BE2C (cell line): ENCODE data around the gene RAPGEF2.
A peak's percentile ranks its signal among the peaks of the same experiment; 100 is the strongest.

Experiments used
- DNase-seq: peaks from one replicate; pipeline ENCODE4 v3.0.0-alpha.2; 2020
- H3K27me3 ChIP-seq: fragments of 250-450 bp; sonication (Bioruptor Pico); 2 replicates; pipeline ENCODE4 v1.5.1; 2020; ENCODE audit warnings: mild to moderate bottlenecking
- H3K36me3 ChIP-seq: fragments of 250-450 bp; sonication (Bioruptor Pico); 2 replicates; pipeline ENCODE4 v1.5.1; 2020; ENCODE audit warnings: mild to moderate bottlenecking
- H3K4me1 ChIP-seq: fragments of 250-450 bp; sonication (Bioruptor Pico); 2 replicates; pipeline ENCODE4 v1.5.1; 2020
- H3K4me3 ChIP-seq: 2 replicates; pipeline ENCODE4 v1.5.1; 2011; ENCODE audit warnings: low read depth, low read length
- H3K9me3 ChIP-seq: fragments of 250-450 bp; sonication (Bioruptor Pico); 2 replicates; pipeline ENCODE4 v1.5.1; 2020
- CTCF ChIP-seq: IDR thresholded peaks from 2 replicates; pipeline ENCODE4 v1.5.1; 2012; ENCODE audit warnings: mild to moderate bottlenecking, low read depth, low read length

Gene RAPGEF2

DNA sequence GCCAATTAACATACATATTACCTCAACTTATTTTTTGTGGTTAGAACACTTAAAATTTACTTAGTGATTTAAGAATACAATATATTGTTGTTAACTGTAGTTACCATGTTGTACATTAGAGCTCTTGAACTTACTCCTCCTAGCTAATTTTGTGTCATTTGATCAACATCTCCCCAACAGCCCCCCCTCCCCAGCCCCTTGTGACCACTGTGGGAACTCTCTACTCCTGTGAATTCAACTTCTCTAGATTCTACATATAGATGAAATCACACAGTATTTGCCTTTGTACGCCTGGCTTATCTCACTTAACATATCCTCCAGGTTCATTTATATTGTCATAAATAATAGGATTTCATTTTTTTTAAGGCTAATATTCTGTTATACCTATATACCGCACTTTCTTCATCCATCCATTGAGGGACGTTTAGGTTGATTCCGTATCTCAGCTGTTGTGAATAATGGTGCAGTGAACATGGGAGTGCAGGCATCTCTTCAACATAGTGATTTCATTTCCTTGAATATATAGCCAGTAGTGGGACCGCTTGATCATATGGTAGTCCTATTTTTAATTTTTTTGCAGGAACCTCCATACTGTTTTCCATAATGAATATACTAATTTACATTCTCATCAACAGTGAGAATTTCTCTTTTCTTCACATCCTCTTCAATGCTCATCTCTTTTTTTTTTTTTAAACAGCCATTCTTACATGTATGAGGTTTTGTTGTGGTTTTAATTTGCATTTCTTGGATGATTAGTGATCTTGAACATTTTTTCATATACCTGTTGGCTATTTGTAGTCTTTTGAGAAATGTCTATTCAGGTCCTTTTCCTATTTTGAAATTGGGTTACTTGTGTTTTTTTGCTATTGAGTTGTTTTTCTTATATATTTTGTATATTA lies 66.8 kb downstream of the RAPGEF2 start:
- H3K27me3 ChIP-seq = no peaks in the 10 kb centered on the region
- no peak for TF ChIP-seq CTCF
- no peak for DNase-seq
- no peaks in the 10 kb centered on the region for H3K4me1 ChIP-seq
- H3K4me3 ChIP-seq = no peak overlapping the region
- H3K9me3 ChIP-seq = no peaks in the 10 kb centered on the region
- H3K36me3 ChIP-seq = no peaks in the 10 kb centered on the region

- Histone ChIP-seq H3K27me3 (no peaks in the 10 kb centered on the region; the same call in 1 of the 2 replicates), H3K4me1 (no peaks in the 10 kb centered on the region; the same call in 1 of the 2 replicates), H3K36me3 (no peaks in the 10 kb centered on the region), H3K4me3 (no peak overlapping the region), H3K9me3 (no peaks in the 10 kb centered on the region)
- no peak for TF ChIP-seq CTCF
- no peak for DNase-seq
These were observed 68.4 kb downstream of the RAPGEF2 start for GRCh38 chr4:159171287-159171686.

DNA sequence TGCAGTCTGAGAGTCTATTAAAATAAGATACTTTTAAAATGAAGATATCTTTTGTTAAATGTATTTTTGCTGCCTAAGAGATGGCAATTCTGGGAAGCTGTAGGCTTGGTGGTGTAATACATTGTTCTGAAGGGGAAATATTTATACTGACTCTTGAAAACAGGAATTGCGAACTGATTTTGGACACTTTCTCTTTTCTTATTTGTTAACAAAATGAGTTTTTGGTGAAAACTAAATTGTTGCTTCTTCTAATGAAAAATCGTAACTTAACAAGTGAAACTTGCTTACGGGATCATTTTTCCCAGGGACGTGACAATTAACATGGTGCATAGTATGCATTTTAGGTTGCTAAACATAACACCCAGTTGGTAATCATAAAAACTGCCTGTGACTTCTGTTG lies 71.0 kb downstream of the RAPGEF2 start:
- Histone ChIP-seq H3K9me3 (no peaks in the 10 kb centered on the region), H3K27me3 (no peaks in the 10 kb centered on the region; the same call in 1 of the 2 replicates), H3K36me3 (no peaks in the 10 kb centered on the region), H3K4me1 (no peaks in the 10 kb centered on the region; the same call in 1 of the 2 replicates), H3K4me3 (no peak overlapping the region)
- no peak for TF ChIP-seq CTCF
- no peak for DNase-seq

- DNase-seq = no peak
- TF ChIP-seq CTCF = no peak
- Histone ChIP-seq H3K36me3 (no peaks in the 10 kb centered on the region), H3K9me3 (no peaks in the 10 kb centered on the region), H3K4me1 (no peaks in the 10 kb centered on the region; the same call in 1 of the 2 replicates), H3K27me3 (no peaks in the 10 kb centered on the region; the same call in 1 of the 2 replicates), H3K4me3 (no peak overlapping the region)
These were observed 71.8 kb downstream of the RAPGEF2 start for GRCh38 chr4:159174645-159175084.

DNA sequence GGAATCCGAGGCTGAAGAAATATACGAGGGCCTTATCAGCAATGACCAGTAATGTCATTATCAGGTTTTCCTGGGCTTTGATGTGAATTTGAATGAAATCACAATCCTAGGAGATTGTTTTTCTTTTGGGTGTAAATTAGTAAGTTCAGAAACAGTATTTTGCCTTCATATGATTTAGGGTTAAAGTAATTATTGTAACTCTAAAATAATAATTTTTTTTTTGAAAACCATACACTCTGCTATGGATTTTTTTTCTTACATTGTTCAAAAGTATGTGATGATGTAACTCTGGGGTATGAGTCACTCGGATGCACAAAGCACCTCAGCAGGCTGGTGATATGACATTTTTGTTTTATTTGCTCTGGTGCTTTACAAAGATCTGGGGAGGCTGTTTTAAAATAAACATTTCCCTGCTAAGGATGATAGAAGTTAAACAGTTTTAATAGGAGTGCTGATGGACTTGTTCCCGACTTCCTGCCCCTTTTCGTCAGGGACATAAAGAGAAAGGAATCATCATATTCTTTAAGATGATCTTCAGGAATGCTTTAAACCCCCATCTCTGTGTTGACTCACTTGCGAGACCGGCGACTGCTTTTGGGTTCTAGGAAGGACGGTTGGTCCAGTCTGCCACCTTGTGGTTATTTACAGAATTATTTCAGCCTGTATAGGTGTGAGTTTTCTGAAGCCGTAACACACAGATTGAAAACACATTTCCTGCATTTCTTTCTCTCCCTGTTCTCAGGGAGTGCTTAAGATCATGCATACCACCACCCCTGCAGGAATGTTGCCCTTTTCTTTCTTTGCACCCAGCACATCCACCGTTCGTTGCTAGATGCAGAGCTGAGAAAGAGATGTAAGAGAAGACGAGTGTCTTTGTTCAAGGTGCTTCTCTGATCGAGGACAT lies 72.5 kb downstream of the RAPGEF2 start:
- Histone ChIP-seq H3K9me3 (no peaks in the 10 kb centered on the region), H3K4me3 (no peak overlapping the region), H3K27me3 (no peaks in the 10 kb centered on the region; the same call in 1 of the 2 replicates), H3K36me3 (no peaks in the 10 kb centered on the region), H3K4me1 (no peaks in the 10 kb centered on the region; the same call in 1 of the 2 replicates)
- DNase-seq = peak; percentile 63
- TF ChIP-seq CTCF = peak; percentile 81
